GM12874 (cell line): ENCODE measurements around the gene RTN4R.

Source experiments
- TF ChIP-seq, protein P1 (sequence below): IDR thresholded peaks from 2 replicates; pipeline ENCODE4 v1.5.1; 2011; ENCODE audit warnings: low read depth, mild to moderate bottlenecking, control low read depth, low read length, moderate library complexity; ENCODE audit not compliant: insufficient read depth

The RTN4R gene

GRCh38 chr22:20243176-20243536 lies 25.0 kb downstream of the RTN4R start:
- TF ChIP-seq, protein P1, sequence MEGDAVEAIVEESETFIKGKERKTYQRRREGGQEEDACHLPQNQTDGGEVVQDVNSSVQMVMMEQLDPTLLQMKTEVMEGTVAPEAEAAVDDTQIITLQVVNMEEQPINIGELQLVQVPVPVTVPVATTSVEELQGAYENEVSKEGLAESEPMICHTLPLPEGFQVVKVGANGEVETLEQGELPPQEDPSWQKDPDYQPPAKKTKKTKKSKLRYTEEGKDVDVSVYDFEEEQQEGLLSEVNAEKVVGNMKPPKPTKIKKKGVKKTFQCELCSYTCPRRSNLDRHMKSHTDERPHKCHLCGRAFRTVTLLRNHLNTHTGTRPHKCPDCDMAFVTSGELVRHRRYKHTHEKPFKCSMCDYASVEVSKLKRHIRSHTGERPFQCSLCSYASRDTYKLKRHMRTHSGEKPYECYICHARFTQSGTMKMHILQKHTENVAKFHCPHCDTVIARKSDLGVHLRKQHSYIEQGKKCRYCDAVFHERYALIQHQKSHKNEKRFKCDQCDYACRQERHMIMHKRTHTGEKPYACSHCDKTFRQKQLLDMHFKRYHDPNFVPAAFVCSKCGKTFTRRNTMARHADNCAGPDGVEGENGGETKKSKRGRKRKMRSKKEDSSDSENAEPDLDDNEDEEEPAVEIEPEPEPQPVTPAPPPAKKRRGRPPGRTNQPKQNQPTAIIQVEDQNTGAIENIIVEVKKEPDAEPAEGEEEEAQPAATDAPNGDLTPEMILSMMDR = no peak

- TF ChIP-seq, protein P1 = no peak
Measured at GRCh38 chr22:20242393-20243175, 25.5 kb downstream of the RTN4R start.

DNA sequence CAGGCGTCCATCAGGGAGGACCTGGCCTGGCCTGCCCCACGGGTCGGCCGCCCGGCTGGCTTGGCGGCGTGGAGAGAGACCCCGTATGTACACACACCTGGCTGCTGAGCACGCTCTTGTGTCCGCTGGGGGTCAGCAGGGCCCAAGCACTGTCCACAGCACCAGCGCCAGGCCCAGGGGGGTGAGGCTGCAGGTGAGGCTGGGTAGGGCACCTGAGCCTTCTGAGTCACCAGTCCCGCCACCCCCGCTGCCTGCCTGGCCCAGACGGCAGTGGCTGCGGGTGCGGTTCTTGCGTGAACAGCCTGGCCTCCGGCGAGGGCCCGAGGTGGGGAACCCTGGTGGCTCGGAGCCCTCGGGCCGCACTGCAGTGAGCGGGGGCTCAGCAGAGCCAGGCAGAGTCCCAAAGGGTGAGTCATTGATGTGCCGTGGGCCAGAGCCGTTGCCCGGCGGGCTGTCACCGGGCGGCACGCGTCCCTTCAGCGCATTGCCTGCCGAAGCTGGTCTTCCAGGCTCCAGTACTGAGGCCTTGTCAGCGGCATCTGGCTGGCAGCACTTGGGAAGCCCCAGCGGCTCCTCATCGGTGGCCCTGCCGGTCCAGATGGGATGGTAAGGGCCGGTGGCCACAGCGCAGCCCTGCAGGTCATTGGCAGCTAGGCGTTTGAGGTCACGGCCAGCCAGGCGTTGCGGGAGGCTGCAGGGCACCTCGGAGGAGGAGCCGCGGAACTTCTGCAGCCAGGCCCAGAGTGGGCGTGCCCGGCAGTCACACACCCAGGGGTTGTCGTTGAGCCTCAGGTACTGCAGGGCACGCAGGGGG lies 26.3 kb downstream of the RTN4R start:
- TF ChIP-seq, protein P1 = no peak

- TF ChIP-seq, protein P1 = no peak
Measured at GRCh38 chr22:20240900-20241299, 27.2 kb downstream of the RTN4R start.

GRCh38 chr22:20240447-20240764 lies 27.7 kb downstream of the RTN4R start:
- TF ChIP-seq, protein P1 = no peak

DNA sequence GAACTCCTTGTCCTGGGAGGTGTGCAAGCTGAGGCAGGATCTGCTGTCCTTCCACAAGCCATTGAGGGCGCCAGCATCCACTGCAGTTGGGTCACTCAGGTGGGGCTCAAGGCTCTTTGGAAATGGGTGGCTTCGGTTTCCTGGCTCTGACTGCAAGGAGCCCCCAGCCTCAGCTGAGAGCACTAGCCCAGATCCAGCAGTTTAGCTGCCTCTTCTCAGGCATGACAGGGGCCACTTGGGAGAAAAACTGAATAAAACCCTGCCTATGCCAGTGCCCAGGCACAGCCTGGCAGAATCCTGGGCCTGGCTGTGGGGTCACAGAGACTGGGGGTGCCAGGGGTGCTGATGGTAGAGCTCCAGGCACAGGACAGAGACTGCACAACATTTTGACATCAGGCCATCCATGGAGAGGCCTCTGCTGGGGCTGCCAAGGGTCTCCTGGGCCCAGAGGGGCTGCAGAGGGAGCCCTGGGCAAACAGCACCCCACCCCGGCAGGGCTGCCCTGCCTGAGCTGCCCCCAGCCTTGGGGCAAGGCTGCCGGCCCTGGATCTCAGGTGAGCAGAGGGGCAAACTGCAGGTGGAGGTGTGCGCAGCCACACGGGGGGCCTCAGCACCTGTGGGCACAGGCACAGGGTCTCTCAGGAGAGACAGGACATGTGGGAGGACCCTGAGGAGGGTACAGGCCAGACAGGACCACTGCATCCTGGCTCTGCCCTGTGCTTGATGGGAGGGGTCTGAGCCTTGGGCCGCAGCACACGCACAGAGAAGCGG lies 28.3 kb downstream of the RTN4R start:
- TF ChIP-seq, protein P1 = no peak
